IPS-NIHi11 (cell line): ENCODE data around the gene CFL2.

Source experiments
- DNase-seq: peaks from one replicate; pipeline ENCODE4 v3.0.0; 2012; ENCODE audit warnings: mixed read lengths, low spot score

CFL2 gene

DNA sequence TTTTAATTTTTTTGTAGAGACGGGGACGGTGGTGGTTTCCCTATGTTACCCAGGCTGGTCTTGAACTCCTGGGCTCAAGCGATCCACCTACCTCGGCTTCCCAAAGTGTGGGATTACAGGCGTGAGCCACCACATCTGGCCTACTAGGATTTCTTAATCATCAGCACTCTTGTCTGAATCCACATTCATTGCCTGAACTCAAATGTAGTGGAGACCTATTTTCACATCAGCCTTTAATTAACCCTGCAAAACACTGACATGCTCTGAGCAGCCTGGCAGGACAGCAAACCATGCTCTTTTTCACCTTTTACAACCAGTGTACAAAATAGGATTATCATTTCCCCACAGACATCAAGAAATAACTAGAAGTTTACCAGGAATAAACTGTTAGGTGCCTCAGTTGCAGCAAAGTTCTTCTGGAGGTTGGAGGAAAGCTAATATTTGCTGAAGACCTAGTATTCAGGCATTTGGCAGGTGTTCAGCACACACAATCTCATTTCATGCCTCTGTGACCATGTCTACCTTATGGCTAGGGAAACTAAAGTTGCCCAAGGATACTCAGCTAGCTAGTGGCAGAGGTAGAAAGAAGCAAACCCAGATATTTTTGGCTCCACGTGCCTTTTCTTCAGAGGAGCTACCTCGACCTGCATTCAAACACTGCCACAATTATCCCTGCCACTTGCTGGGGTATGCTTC is 37.7 kb downstream of the CFL2 start:
- DNase-seq = no peak

GRCh38 chr14:34673702-34674101 is 40.7 kb downstream of the CFL2 start:
- DNase-seq = no peak

DNA sequence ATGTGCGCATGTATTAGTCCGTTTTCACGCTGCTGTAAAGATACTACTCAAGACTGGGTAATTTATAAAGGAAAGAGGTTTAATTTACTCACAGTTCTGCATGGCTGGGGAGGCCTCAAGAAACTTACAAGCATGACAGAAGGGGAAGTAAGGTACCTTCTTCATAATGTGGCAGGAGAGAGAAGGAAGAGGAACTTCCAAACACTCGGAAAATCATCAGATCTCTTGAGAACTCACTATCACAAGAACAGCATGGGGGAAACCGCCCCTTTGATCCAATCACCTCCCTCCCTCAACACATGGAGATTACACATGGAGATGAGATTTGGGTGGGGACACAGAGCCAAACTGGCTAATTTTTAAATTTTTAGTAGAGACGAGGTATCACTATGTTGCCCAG is 42.7 kb downstream of the CFL2 start:
- no peak for DNase-seq

- no peak for DNase-seq
Measured at GRCh38 chr14:34668111-34668510, 46.3 kb downstream of the CFL2 start.

DNA sequence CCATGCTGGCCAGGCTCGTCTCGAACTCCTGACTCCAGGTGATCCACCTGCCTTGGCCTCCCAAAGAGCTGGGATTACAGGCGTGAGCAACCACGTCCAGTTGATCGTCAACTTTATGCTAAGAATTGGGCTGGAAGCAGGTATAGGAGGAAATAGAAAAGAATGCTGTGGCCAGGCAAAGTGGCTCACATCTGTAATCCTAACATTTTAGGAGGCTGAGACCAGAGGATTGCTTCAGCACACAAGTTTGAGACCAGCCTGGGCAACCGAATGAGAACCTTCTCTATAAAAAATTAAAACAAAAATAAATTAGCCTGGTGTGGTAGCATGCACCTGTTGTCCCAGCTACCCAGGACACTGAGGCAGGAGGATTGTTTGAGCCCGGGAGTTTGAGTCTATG is 47.4 kb downstream of the CFL2 start:
- DNase-seq = no peak

DNA sequence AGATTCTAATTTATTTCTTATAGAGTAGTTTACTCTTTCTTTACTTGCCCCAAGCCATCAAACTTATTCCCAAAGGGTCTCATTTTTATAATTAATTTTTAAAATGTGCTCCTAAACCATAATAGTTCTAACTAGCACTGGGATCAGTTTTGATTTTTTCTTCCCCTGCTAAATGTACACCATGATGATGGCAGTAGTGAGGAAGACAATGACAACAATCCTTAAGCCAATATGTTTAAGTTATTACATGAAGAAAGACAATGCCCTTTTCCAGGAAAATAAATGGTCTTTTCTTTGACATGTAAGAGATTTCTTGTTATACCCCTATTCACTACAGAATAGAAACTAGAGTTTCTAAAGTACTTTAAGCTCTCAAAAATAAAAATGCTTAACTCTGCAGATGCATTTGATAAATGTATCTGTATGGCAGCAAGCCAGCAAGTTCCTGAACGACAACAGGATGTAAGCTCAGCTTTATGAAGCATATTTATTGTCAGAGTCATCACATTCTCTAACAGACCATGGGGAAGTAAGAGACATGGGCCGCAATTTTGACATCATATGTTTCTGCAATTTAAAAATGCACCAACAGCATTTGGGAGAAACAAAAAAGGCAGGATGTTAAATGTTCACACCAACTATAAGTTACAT is 48.5 kb downstream of the CFL2 start:
- no peak for DNase-seq

DNA sequence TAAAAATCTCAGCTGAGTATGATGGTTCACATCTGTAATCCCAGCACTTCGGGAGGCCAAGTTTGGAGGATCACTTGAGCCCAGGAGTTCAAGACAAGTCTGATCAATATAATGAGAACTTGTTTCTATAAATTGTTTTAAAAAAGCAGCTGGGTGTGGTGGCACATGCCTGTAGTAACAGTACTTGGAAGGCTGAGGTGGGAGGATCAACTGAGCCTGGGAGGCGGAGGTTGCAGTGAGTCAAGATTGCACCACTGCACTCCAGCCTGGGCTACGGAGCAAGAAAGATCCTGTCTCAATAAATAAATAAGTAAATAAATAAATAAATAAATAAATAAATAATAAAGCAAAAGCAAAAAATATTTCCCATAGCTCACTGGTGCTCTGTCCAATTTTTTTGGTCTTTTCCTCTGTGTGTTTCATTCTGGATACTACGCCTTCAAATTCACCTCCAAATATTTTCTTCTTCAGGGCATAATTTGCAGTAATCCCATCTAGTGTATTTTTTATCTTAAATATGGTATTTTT is 51.8 kb downstream of the CFL2 start:
- no peak for DNase-seq

GRCh38 chr14:34660796-34661195 is 53.6 kb downstream of the CFL2 start:
- no peak for DNase-seq
